IMR-90 (cell line): ENCODE data around the gene CELSR2.

Source experiments
- BHLHE40 ChIP-seq: fragments of 150-350 bp; IDR thresholded peaks from 2 replicates; pipeline ENCODE4 v1.6.1; 2016; ENCODE audit warnings: mild to moderate bottlenecking, low read depth, low read length
- CEBPB ChIP-seq: IDR thresholded peaks from 2 replicates; pipeline ENCODE4 v1.6.1; 2012; ENCODE audit warnings: low read depth, low read length, improper control_type of control experiment
- CHD1 ChIP-seq: IDR thresholded peaks from 2 replicates; pipeline ENCODE4 v1.6.1; 2012; ENCODE audit warnings: low read depth, low read length, improper control_type of control experiment
- CTCF ChIP-seq: conservative IDR thresholded peaks from 2 replicates; pipeline ENCODE4 v1.5.1; 2012; ENCODE audit warnings: mild to moderate bottlenecking, low read depth, low read length, improper control_type of control experiment
- ELK1 ChIP-seq: fragments of 150-350 bp; IDR thresholded peaks from 2 replicates; pipeline ENCODE4 v1.6.1; 2016; ENCODE audit warnings: low read depth, mild to moderate bottlenecking, low read length, moderate library complexity, borderline replicate concordance
- FOS ChIP-seq: fragments of 150-350 bp; IDR thresholded peaks from 2 replicates; pipeline ENCODE4 v1.6.1; 2016; ENCODE audit warnings: low read depth, low read length
- MAZ ChIP-seq: IDR thresholded peaks from 2 replicates; pipeline ENCODE4 v1.6.1; 2012; ENCODE audit warnings: low read depth, mild to moderate bottlenecking, low read length, improper control_type of control experiment, moderate library complexity, borderline replicate concordance
- MXI1 ChIP-seq: IDR thresholded peaks from 2 replicates; pipeline ENCODE4 v1.6.1; 2012; ENCODE audit warnings: low read depth, mild to moderate bottlenecking, low read length, moderate library complexity, borderline replicate concordance
- POLR2A ChIP-seq: IDR thresholded peaks from 2 replicates; pipeline ENCODE4 v1.6.1; 2012; ENCODE audit warnings: mild to moderate bottlenecking, low read depth, low read length
- RAD21 ChIP-seq: IDR thresholded peaks from 2 replicates; pipeline ENCODE4 v1.6.1; 2012; ENCODE audit warnings: low read length, improper control_type of control experiment
- RCOR1 ChIP-seq: IDR thresholded peaks from 2 replicates; pipeline ENCODE4 v1.6.1; 2012; ENCODE audit warnings: mild to moderate bottlenecking, low read length, improper control_type of control experiment; ENCODE audit not compliant: insufficient replicate concordance
- RFX5 ChIP-seq: IDR thresholded peaks from 2 replicates; pipeline ENCODE4 v1.8.0; 2012; ENCODE audit warnings: low read depth, mild to moderate bottlenecking, low read length, moderate library complexity
- SMC3 ChIP-seq: fragments of 150-350 bp; IDR thresholded peaks from 2 replicates; pipeline ENCODE4 v1.6.1; 2016; ENCODE audit warnings: low read depth, mild to moderate bottlenecking, antibody characterized with exemption, low read length, moderate library complexity
- USF2 ChIP-seq: fragments of 150-350 bp; IDR thresholded peaks from 2 replicates; pipeline ENCODE4 v1.6.1; 2017; ENCODE audit warnings: mild to moderate bottlenecking, antibody characterized with exemption, low read length, low read depth

- no peak for TF ChIP-seq CEBPB
- TF ChIP-seq POLR2A, result no peak
- no peak for TF ChIP-seq CTCF
- no peak for TF ChIP-seq MXI1
- no peak for TF ChIP-seq MAZ
- no peak for TF ChIP-seq RCOR1
- TF ChIP-seq RAD21, result no peak
- no peak for TF ChIP-seq USF2
- TF ChIP-seq ELK1, result no peak
- no peak for TF ChIP-seq FOS
- no peak for TF ChIP-seq SMC3
- TF ChIP-seq BHLHE40, result no peak
- no peak for TF ChIP-seq CHD1
- TF ChIP-seq RFX5, result no peak
Measured at GRCh38 chr1:109208394-109208793, 40.9 kb upstream of the CELSR2 start.
